GM19395 (cell line): Measurements from ENCODE around the gene CEBPG.

Source experiments
- ATAC-seq: cut with Tn5 transposase; IDR thresholded peaks from one replicate; pipeline ENCODE4 v1.9.1; 2021; ENCODE audit warnings: mild to moderate bottlenecking, moderate library complexity; ENCODE audit not compliant: unreplicated experiment

The CEBPG gene

GRCh38 chr19:33403221-33403972 is 29.9 kb downstream of the CEBPG start:
- no peak for ATAC-seq

DNA sequence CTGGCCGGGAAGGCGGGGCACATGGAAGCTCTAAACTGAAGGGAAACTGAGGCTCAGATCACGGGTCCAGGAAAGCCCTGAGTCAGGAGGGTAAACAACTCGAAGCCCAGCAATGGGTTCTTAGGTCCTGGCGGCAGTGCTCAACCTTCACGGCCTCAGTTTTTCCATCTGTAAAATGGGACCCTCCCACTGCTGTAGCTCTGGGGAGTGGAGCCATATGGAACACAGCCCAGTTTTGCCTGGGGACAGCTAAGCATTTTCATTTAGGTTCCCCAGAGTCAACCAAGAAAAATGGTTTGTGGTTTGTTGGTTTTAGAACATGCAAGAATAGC is 30.4 kb downstream of the CEBPG start:
- no peak for ATAC-seq

DNA sequence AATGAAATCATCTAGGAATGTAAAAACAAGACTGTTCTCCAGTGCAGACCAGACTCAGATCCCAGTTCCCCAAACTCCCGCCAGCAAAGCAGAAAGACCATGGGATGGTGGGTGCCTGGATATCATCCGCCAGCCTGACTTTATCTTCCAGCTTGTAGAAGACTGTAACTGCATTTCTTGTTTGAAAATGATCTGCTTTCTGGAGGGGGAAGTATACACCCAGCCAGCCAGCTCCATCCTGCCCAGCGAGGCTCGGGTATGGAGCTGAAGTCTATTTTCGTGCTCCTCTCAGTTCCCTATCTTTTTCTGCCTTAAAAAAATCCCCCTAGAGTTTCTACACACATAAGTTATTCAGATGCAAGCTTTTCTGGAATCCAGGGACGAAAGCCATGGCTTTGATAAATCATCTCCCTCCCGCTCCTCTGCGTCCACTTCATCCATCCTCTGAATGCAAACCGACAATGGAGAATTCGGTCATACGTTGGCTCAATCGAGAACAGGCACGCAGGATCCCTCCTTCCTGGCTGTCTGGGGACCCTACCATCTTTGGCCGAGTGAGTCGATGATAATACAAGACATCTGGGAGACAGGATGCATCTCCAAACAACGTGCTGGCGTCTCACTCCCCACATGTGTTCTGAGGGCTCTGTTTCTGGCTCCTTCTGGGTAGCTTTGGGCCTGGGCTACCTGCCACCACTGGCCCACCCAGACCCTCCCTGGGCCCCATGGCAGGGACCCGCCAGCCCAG is 31.2 kb downstream of the CEBPG start:
- no peak for ATAC-seq

GRCh38 chr19:33405254-33405552 is 31.7 kb downstream of the CEBPG start:
- no peak for ATAC-seq

- ATAC-seq: no peak
Observed at GRCh38 chr19:33405553-33406461, 32.3 kb downstream of the CEBPG start.

GRCh38 chr19:33406521-33407139 is 33.1 kb downstream of the CEBPG start:
- no peak for ATAC-seq

DNA sequence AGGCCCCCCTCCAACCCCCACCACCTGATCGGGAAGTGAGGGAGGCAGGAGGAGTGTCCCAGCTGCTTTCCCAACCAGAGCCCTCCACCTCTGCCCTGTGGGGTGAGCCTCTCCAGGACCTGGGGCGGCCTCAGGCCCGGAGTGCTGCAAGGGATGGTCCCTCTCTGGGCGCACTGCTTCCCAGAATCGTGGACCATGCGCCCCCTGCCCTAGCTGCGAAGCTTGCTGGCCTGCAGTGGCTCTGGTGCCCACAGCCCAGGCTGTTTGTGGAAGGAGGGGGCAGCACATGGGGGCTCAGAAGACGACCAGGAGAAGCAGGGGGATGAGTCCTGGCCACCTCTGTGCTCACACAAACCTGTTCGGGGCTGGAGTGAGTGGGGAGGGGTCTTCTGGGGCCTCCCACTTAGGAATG is 33.6 kb downstream of the CEBPG start:
- ATAC-seq: no peak

DNA sequence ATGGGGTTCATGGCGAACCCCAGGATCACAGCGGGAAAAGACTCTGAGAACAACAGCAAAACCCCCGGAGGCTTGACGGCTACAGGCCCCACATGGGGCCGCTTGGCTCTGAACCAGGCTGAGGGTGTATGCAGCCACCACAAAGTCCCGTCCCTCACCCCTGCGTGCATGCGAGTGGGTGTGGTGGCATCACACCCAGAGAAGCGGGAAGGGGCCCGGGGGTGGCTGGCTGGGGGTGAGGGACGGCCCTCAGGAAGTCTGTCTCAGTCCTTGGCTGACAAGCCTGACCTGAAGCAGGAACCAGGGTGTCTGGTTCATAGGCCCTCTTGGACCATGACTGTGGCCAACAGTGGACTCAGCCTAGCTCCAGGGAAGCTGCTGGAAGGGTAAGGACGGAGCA is 34.2 kb downstream of the CEBPG start:
- no peak for ATAC-seq

GRCh38 chr19:33408116-33408515 is 34.6 kb downstream of the CEBPG start:
- no peak for ATAC-seq

DNA sequence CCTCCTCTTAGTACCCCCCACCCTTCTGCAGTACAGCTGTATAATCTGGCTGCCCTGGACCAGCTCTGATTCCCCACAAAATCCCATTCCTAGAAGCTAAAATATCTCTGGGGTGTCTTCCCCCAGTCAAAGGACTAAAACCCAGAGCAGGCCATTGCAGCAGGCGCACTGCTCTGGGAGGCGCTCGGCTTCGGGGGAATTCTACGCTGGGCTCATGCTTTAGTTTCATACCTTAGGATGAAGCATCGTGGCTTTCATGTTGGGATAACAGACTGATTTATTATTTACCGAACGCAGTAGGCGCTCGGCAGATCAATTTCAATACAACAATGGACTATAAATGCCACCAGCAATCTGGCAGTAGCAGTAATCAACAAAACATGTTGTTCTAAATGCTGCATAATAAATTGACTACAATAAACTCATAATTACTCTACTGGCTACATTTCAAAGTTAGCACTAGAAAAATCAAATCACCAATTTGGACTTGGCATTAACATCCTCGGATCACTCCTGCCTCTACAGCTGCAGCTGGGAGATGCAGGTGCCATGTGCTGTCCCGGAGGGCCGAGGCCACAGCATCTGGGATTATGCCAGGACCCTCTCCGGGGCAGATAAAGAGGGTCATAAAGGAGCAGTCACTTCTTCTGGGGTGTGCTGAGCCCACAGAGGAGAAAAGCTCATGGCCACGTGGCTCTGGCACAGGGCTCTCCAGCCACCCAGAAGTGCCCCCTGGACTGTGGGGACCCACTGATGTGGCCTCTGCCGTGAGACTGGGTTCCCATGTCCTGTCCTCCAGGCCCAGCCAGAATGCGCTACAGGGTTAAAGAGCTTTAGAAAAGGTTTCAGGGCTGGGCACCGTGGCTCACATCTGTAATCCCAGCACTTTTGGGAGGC is 35.3 kb downstream of the CEBPG start:
- ATAC-seq: no peak

DNA sequence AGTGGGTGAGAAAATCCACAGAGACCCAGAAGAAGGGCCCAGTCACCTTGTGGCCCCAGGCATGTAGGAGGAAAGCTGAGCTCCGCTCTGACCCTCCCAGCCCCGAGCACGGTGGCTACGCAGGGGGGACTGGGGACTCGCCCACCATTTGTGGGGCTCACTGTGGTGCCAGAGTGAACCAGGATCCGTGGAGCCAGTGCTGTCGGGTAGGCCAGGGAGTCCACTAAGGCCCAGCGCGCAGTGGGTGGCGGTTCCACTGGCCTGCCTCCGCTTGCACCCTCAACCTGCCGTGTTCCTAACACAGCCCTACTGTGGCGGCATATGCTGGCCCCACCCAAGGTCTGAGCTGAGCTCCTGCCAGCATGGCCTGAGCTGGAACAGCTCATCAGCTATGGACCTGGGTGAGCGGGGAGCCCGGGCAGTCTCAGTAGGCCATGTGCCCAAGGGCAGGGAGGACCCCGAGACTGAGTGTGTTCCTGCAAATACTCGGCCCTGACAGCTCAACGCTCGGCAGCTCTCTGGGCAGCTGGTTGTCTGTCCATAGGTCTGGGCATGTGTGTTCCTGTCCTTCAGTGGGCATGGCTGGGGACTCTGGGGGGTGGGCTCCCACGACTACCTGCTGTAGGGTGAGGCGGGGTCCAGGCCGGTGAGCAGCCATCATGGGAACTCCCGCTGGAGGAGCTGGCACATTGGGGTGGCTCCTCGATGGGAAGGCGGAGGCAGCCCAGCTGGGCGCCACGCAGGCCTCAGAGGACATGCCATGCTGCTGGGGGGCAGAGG is 36.6 kb downstream of the CEBPG start:
- ATAC-seq: no peak

- ATAC-seq: no peak
Observed at GRCh38 chr19:33410915-33411401, 37.4 kb downstream of the CEBPG start.

- ATAC-seq: no peak
Observed at GRCh38 chr19:33411621-33412180, 38.2 kb downstream of the CEBPG start.

- no peak for ATAC-seq
Observed at GRCh38 chr19:33412601-33413425, 39.3 kb downstream of the CEBPG start.

DNA sequence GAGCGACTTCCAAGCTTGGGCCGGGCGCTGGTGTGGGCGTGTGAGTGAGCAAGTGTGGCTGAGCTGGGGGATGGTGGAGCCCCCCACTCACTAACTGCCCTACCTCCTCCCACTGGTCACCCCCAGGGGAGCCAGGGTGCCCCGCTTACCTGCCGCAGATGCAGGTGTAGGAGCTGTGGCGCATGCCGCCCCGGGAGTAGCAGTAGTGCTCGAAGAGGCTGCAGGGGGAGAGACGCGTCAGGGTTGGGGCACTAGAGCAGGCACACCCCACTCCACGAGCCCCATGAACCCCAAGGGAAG is 39.9 kb downstream of the CEBPG start:
- ATAC-seq: no peak

GRCh38 chr19:33413868-33414666 is 40.6 kb downstream of the CEBPG start:
- no peak for ATAC-seq
